ENCODE measurements around the gene SLC1A7. TPM values are rescaled to one million over a fixed set of nuclear protein-coding genes. Genes with fewer than 3 reads are reported as not detected.

Gene SLC1A7
- total RNA-seq, 1 donor from 2014 or later = not detected

DNA sequence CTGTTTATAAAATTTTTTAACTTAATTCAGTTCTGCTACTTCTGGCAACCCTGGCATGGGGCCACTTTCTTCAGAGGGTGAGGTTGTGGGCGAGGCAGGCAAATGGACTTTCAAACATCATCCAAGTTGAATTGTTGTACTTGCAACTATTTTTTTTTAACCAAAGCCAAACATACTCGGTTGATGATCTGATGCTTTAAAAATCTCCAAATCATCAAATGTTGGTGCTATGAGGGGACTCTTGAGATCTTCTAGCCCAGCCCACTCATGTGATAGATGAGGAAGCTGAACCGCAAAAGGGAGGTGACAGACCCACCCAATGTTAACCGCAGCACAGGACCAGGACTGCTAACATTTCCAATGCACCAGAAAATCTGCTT lies 6.7 kb downstream of the SLC1A7 start:
- TF ChIP-seq CTCF (IDR thresholded peaks at IDR 0.05) = no peak
- no peak for TF ChIP-seq POLR2AphosphoS5 (IDR thresholded peaks at IDR 0.05; ENCODE audit: insufficient read depth in 1 of 2, low read depth in 1 of 2)
- TF ChIP-seq POLR2A (IDR thresholded peaks at IDR 0.05) = no peak
- no peaks in the 10 kb centered on the region for H3K9me3 ChIP-seq
- no peaks in the 10 kb centered on the region for H3K4me1 ChIP-seq
- intact Hi-C loops (cut with DNase I) = no loop called here
- no peaks in the 10 kb centered on the region for H3K36me3 ChIP-seq
- no peak for DNase-seq (ENCODE audit: extremely low spot score in 2 of 2)
- H3K27ac ChIP-seq = peak overlapping the region; percentile 45
- H3K27me3 ChIP-seq = no peaks in the 10 kb centered on the region
- no peak overlapping the region for H3K4me3 ChIP-seq

DNA sequence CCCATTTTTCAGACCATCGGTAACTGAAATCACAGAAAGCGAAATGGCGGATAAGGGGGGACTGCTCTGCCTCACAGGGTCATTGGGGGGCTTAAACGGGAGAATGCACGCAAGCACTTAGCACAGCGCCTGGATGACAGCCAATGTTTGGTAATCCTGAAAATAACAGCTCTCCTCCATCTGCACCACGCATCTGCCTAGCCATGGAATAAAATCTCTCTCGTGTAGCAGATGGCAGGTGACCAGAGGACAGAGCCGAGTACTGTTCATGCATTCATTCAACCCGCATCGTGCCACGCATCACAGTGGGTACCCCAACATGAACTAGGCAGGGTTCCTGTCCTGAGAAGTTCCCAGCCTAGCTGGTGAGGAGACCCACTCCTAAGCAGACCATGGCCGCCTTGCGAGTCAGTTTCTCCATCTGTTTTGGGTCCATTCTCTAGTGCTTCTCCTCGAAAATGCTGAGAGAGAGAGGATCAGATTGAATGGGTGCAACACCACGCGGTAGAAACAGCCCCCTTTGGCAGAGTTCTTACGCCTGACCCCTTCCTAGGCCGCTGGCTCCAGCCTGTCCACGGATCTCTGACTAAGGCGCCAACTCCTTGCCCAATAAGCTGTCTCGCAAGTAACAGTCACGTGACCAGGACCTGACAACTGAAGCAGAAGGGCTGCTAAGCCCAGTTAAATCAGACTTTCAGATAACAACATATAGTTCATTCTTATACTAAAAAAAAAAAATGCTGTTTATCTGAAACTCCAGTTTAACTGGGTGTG lies 7.3 kb downstream of the SLC1A7 start:
- peak overlapping the region; percentile 45 for H3K27ac ChIP-seq
- H3K9me3 ChIP-seq = no peaks in the 10 kb centered on the region
- H3K4me1 ChIP-seq = no peaks in the 10 kb centered on the region
- TF ChIP-seq POLR2AphosphoS5 (IDR thresholded peaks at IDR 0.05; ENCODE audit: insufficient read depth in 1 of 2, low read depth in 1 of 2) (no peak), POLR2A (IDR thresholded peaks at IDR 0.05) (no peak), CTCF (IDR thresholded peaks at IDR 0.05) (no peak)
- H3K27me3 ChIP-seq = no peaks in the 10 kb centered on the region
- DNase-seq (ENCODE audit: extremely low spot score in 2 of 2) = no peak
- H3K36me3 ChIP-seq = no peaks in the 10 kb centered on the region
- intact Hi-C loops (cut with DNase I) = no loop called here
- no peak overlapping the region for H3K4me3 ChIP-seq

- H3K4me3 ChIP-seq = no peak overlapping the region
- H3K36me3 ChIP-seq = no peaks in the 10 kb centered on the region
- TF ChIP-seq POLR2AphosphoS5 (IDR thresholded peaks at IDR 0.05; ENCODE audit: insufficient read depth in 1 of 2, low read depth in 1 of 2) (no peak), CTCF (IDR thresholded peaks at IDR 0.05) (no peak), POLR2A (IDR thresholded peaks at IDR 0.05) (no peak)
- H3K4me1 ChIP-seq = no peaks in the 10 kb centered on the region
- intact Hi-C loops (cut with DNase I) = no loop called here
- H3K27me3 ChIP-seq = no peaks in the 10 kb centered on the region
- DNase-seq (ENCODE audit: extremely low spot score in 2 of 2) = no peak
- no peaks in the 10 kb centered on the region for H3K9me3 ChIP-seq
- H3K27ac ChIP-seq = no peak overlapping the region
These were observed 8.4 kb downstream of the SLC1A7 start for GRCh38 chr1:53134042-53134485.

GRCh38 chr1:53133261-53134041 lies 9.0 kb downstream of the SLC1A7 start:
- no peak for DNase-seq (ENCODE audit: extremely low spot score in 2 of 2)
- no peaks in the 10 kb centered on the region for H3K4me1 ChIP-seq
- H3K4me3 ChIP-seq = no peak overlapping the region
- TF ChIP-seq CTCF (IDR thresholded peaks at IDR 0.05) (no peak), POLR2A (IDR thresholded peaks at IDR 0.05) (no peak), POLR2AphosphoS5 (IDR thresholded peaks at IDR 0.05; ENCODE audit: insufficient read depth in 1 of 2, low read depth in 1 of 2) (no peak)
- H3K27ac ChIP-seq = no peak overlapping the region
- H3K9me3 ChIP-seq = no peaks in the 10 kb centered on the region
- H3K27me3 ChIP-seq = no peaks in the 10 kb centered on the region
- intact Hi-C loops (cut with DNase I) = no loop called here
- H3K36me3 ChIP-seq = no peaks in the 10 kb centered on the region

DNA sequence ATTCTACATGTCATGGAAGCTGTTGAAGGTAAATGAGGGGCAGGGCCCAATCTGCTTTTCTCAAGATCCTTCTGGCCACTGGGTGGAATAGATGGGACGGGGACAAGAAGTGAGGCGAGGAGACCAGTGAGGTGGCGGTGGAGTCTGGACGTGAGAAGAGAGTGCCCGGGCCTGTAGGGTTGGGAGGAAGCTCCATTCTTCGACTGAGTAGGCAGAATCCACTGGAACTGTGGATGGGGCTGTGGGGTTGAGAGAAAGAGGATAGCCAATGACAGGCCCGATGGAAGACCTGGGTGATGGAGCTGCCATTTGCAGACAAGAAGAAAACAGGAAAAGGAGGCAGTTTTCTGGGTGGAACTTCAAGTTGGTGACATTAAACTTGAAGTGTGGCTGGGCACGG lies 10.3 kb downstream of the SLC1A7 start:
- H3K27me3 ChIP-seq = no peaks in the 10 kb centered on the region
- H3K27ac ChIP-seq = no peak overlapping the region
- no peaks in the 10 kb centered on the region for H3K9me3 ChIP-seq
- DNase-seq (ENCODE audit: extremely low spot score in 2 of 2) = no peak
- H3K36me3 ChIP-seq = no peaks in the 10 kb centered on the region
- no peak overlapping the region for H3K4me3 ChIP-seq
- intact Hi-C loops (cut with DNase I) = no loop called here
- no peaks in the 10 kb centered on the region for H3K4me1 ChIP-seq
- TF ChIP-seq CTCF (IDR thresholded peaks at IDR 0.05) (no peak), POLR2A (IDR thresholded peaks at IDR 0.05) (no peak), POLR2AphosphoS5 (IDR thresholded peaks at IDR 0.05; ENCODE audit: insufficient read depth in 1 of 2, low read depth in 1 of 2) (no peak)
